K562 (cell line): ENCODE results near the gene MLH1. TPM values are rescaled to one million over a fixed set of nuclear protein-coding genes. Genes with fewer than 3 reads are reported as not detected.

Experiments used
- ATAC-seq: fragments of 200-7000 bp; cut with Tn5 transposase; 3 replicates; pipeline ENCODE4 v1.9.1; 2020; ENCODE audit warnings: moderate library complexity
- BruUV-seq: library from RNA; stranded (reverse); fragments of 400-500 nt; replicated peaks from 2 replicates; lab custom pipeline; 2021; lab: Mats Ljungman, UMichigan
- CTCF ChIA-PET: fragments of 300-600 bp; formaldehyde crosslinking; extraction: SDS; loops from one replicate; lab custom pipeline; 2021; ENCODE audit warnings: low intra/inter-chr PET ratio; lab: Yijun Ruan, JAX
- POLR2A ChIA-PET: fragments of 300-600, 350-650 bp; sonication (Branson Sonifier 250); formaldehyde crosslinking; extraction: SDS; loops from one replicate; lab custom pipeline; 2021; ENCODE audit warnings: antibody characterized with exemption, inconsistent platforms; lab: Yijun Ruan, JAX
- DNase-seq, 4 experiments: peaks; one replicate each; pipeline versions ENCODE4 v3.0.0 to v3.0.0-alpha.2; 2011 to 2018; ENCODE audit warnings: low spot score in 3 of 4, mixed read lengths in 3 of 4; ENCODE audit errors: extremely low read depth in 1 of 4
- FAIRE-seq: peaks from 2 replicates; lab custom pipeline; 2011; peaks lifted over from hg19 to GRCh38; lab: Jason Lieb, UNC
- H2AFZ ChIP-seq: 2 replicates; pipeline ENCODE4 v1.6.0; 2011; ENCODE audit warnings: low read depth, low read length, control low read depth, inconsistent platforms
- H3K27ac ChIP-seq: fragments of 200-600 bp; 3 replicates; pipeline ENCODE4 v1.8.0; 2011; ENCODE audit warnings: low read depth, mild to moderate bottlenecking, control low read depth, inconsistent platforms, low read length, moderate library complexity, mixed read lengths; ENCODE audit errors: extremely low read depth
- H3K27me3 ChIP-seq, 2 experiments: fragments of 300-600 bp in 1 of 2; 2 replicates in 1 of 2; 3 replicates in 1 of 2; pipeline versions ENCODE4 v1.6.0 to v1.8.0; 2011; ENCODE audit warnings: inconsistent platforms in 2 of 2, low read length in 2 of 2, mild to moderate bottlenecking in 1 of 2, mixed read lengths in 1 of 2, moderate library complexity in 1 of 2; ENCODE audit not compliant: control insufficient read depth in 2 of 2, insufficient read depth in 2 of 2
- H3K36me3 ChIP-seq: fragments of 300-600 bp; 3 replicates; pipeline ENCODE4 v1.8.0; 2011; ENCODE audit warnings: mild to moderate bottlenecking, low read length, inconsistent platforms; ENCODE audit not compliant: control insufficient read depth, insufficient read depth
- H3K4me1 ChIP-seq, 2 experiments: fragments of 200-600 bp in 1 of 2; replicated peaks in 1 of 2; 2 replicates in 1 of 2; 3 replicates in 1 of 2; pipeline versions ENCODE4 v1.5.1 to v1.8.0; 2011; ENCODE audit warnings: inconsistent platforms in 2 of 2, low read length in 2 of 2, mild to moderate bottlenecking in 1 of 2, mixed read lengths in 1 of 2, moderate library complexity in 1 of 2; ENCODE audit not compliant: control insufficient read depth in 2 of 2, insufficient read depth in 2 of 2
- H3K4me2 ChIP-seq: 2 replicates; pipeline ENCODE4 v1.6.1; 2011; ENCODE audit warnings: low read length, control low read depth, inconsistent platforms, mixed read lengths; ENCODE audit not compliant: insufficient read depth
- H3K4me3 ChIP-seq: fragments of 200-600 bp; sonication (generic), shearing (Covaris generic); 2 replicates; pipeline ENCODE4 v1.5.1; 2016; ENCODE audit warnings: control low read depth, inconsistent platforms
- H3K79me2 ChIP-seq: fragments of 200-600 bp; 3 replicates; pipeline ENCODE4 v1.8.0; 2011; ENCODE audit warnings: low read length, inconsistent platforms; ENCODE audit not compliant: control insufficient read depth, insufficient read depth
- H3K9ac ChIP-seq, 2 experiments: 2 replicates each; pipeline versions ENCODE4 v1.6.0 to v1.6.1; 2011; ENCODE audit warnings: low read depth in 2 of 2, low read length in 2 of 2, control low read depth in 1 of 2, inconsistent platforms in 1 of 2, mild to moderate bottlenecking in 1 of 2, mixed read lengths in 1 of 2; ENCODE audit not compliant: insufficient read depth in 1 of 2
- H3K9me1 ChIP-seq: one replicate; pipeline ENCODE4 v1.6.0; 2011; ENCODE audit warnings: inconsistent platforms, mild to moderate bottlenecking, low read length, moderate library complexity; ENCODE audit not compliant: control insufficient read depth, insufficient read depth
- H3K9me3 ChIP-seq: replicated peaks from 2 replicates; pipeline ENCODE4 v1.5.1; 2011; ENCODE audit warnings: low read depth, low read length, inconsistent platforms; ENCODE audit not compliant: control insufficient read depth, insufficient read depth
- H4K20me1 ChIP-seq: replicated peaks from 2 replicates; pipeline ENCODE4 v1.6.1; 2011; ENCODE audit warnings: low read length, inconsistent platforms, mixed read lengths; ENCODE audit not compliant: control insufficient read depth, insufficient read depth
- EP300 ChIP-seq: IDR thresholded peaks from 2 replicates; pipeline ENCODE4 v1.6.1; 2012; ENCODE audit warnings: low read length, improper control_type of control experiment
- GATAD2A ChIP-seq: fragments of 450-650 bp; IDR thresholded peaks from 2 replicates; pipeline ENCODE4 v1.6.1; 2017
- HDGF ChIP-seq: fragments of 450-650 bp; IDR thresholded peaks from 2 replicates; pipeline ENCODE4 v1.6.1; 2016
- NCOA2 ChIP-seq, 2 experiments: fragments of 450-650 bp; IDR thresholded peaks; 2 replicates each; pipeline ENCODE4 v1.6.1; 2018; ENCODE audit warnings: mild to moderate bottlenecking in 2 of 2, moderate library complexity in 1 of 2; ENCODE audit not compliant: partially characterized antibody in 2 of 2
- PRDM10 ChIP-seq: fragments of 450-650 bp; IDR thresholded peaks from 2 replicates; pipeline ENCODE4 v1.6.1; 2018; ENCODE audit not compliant: partially characterized antibody
- SREBF2 ChIP-seq: sonication (generic); formaldehyde crosslinking; IDR thresholded peaks from 2 replicates; pipeline ENCODE4 v1.4.0; 2020; ENCODE audit warnings: mild to moderate bottlenecking, missing genetic modification reagents
- SUPT5H ChIP-seq: fragments of 450-650 bp; IDR thresholded peaks from 2 replicates; pipeline ENCODE4 v1.6.1; 2016
- TEAD4 ChIP-seq, 2 experiments: sonication (generic) in 1 of 2; formaldehyde crosslinking in 1 of 2; IDR thresholded peaks; 2 replicates each; pipeline versions ENCODE4 v1.6.1 to v1.8.0; 2012 to 2022; ENCODE audit warnings: borderline replicate concordance in 1 of 2, inconsistent platforms in 1 of 2, low read length in 1 of 2, mild to moderate bottlenecking in 1 of 2, missing genetic modification reagents in 1 of 2
- TRIM28 ChIP-seq: fragments of 450-650 bp; IDR thresholded peaks from 2 replicates; pipeline ENCODE4 v1.6.1; 2017
- ZFX ChIP-seq: sonication (generic); formaldehyde crosslinking; IDR thresholded peaks from 2 replicates; pipeline ENCODE4 v1.8.0; 2022; ENCODE audit warnings: mild to moderate bottlenecking, missing genetic modification reagents, moderate library complexity
- ZNF12 ChIP-seq: sonication (generic); formaldehyde crosslinking; IDR thresholded peaks from 2 replicates; pipeline ENCODE4 v1.4.0; 2020; ENCODE audit warnings: mild to moderate bottlenecking, missing genetic modification reagents
- ZNF24 ChIP-seq: fragments of 450-650 bp; IDR thresholded peaks from 2 replicates; pipeline ENCODE4 v1.6.1; 2016
- in situ Hi-C: fragments of 300-500 bp; cut with MboI; formaldehyde crosslinking; loops from 4 replicates; pipeline ENCODE4 v1.15.0; 2018; ENCODE audit warnings: inconsistent platforms, mixed read lengths
- intact Hi-C: fragments of 100-400 bp; cut with micrococcal nuclease; formaldehyde crosslinking; loops from 2 replicates; pipeline ENCODE4 v1.14.2; 2022
- polyA plus RNA-seq, 8 experiments: library from polyadenylated mRNA; depleted of rRNA in 4 of 8; stranded (reverse) in 5 of 8; unstranded in 3 of 8; fragments of >200 nt; fragmentation: Nextera tagmentation in 2 of 8; fragmentation: Illumina TruSeq in 1 of 8; extraction: Ambion mirVana in 2 of 8; extraction: Trizol in 1 of 8; gene quantifications; 2 replicates each; pipeline versions ENCODE4 v1.2.1 to v1.2.3, GENCODE V29; 2011 to 2014; ENCODE audit warnings: inconsistent platforms in 1 of 8, missing spikeins in 1 of 8
- total RNA-seq, 7 experiments: library from RNA; depleted of rRNA in 6 of 7; stranded (reverse); fragments of >200 nt in 6 of 7; fragmentation: Illumina TruSeq in 2 of 7; extraction: Trizol in 2 of 7; gene quantifications; 2 replicates each; pipeline versions ENCODE4 v1.2.1 to v1.2.3, GENCODE V29; 2011 to 2021; ENCODE audit warnings: low replicate concordance in 1 of 7

MLH1 gene
- total and polyA plus RNA-seq, 9 of the 15 experiments (the other 6 are each of a cell fraction or from before 2014, with no cell fraction given) = 76.4 to 155 (median 117) TPM

- Histone ChIP-seq H3K4me2 (peak overlapping the region; percentile 96), H3K9me3 (no peaks in the 10 kb centered on the region), H3K27ac (no peak overlapping the region; the same call in 2 of the 3 replicates), H3K36me3 (peaks cover 73% of the 10 kb centered on the region), H4K20me1 (peaks cover 18% of the 10 kb centered on the region; the same call in 1 of the 2 replicates), H2AFZ (no peak overlapping the region), H3K9ac (peak overlapping the region; percentile 14 to 91; a peak in 3 of 4 replicates), H3K9me1 (no peaks in the 10 kb centered on the region), H3K27me3 (no peaks in the 10 kb centered on the region), H3K4me3 (peak overlapping the region; percentile 60), H3K4me1 (peaks cover 17 to 25% of the 10 kb centered on the region in 2 experiments), H3K79me2 (peaks cover 65% of the 10 kb centered on the region)
- CTCF ChIA-PET = interaction anchor here (0.5 kb wide), 1 partner anchor 286 kb away, joined by 4 read pairs; no protein-coding TSS in a partner anchor
- FAIRE-seq (no peak), DNase-seq (no peak), ATAC-seq (no peak)
- in situ Hi-C loops (no loop called here), intact Hi-C loops (no loop called here)
- BruUV-seq = no TSS peak
- TF ChIP-seq SUPT5H = no peak
- peak; percentile 70 for TF ChIP-seq PRDM10
- no peak for TF ChIP-seq GATAD2A
- TF ChIP-seq TRIM28 = no peak
- TF ChIP-seq TEAD4 (IDR thresholded peaks at IDR 0.05; ENCODE audit: low read length) = no peak
- no peak for TF ChIP-seq TEAD4 (CRISPR knock-in tag; IDR thresholded peaks at IDR 0.05; ENCODE audit: borderline replicate concordance)
- TF ChIP-seq EP300 = no peak
- no peak for TF ChIP-seq ZNF12 (CRISPR knock-in tag)
- no peak for TF ChIP-seq SREBF2 (CRISPR knock-in tag)
- TF ChIP-seq HDGF = no peak
- TF ChIP-seq NCOA2 (IDR thresholded peaks at IDR 0.05; ENCODE audit: partially characterized antibody in 2 of 2) = no peak
- no peak for TF ChIP-seq ZNF24
- TF ChIP-seq ZFX (CRISPR knock-in tag) = peak; percentile 20; the same call in 1 of the 2 replicates
- POLR2A ChIA-PET = interaction anchor here (1.0 to 2.5 kb wide), 10 partner anchors 9 to 256 kb away, joined by 3 to 13 read pairs (median 7); no protein-coding TSS in a partner anchor
These were observed 3.8 kb upstream of the MLH1 start for GRCh38 chr3:36989568-36989967.
